Measurements from ENCODE around the gene VEGFD. TPM values are rescaled to one million over a fixed set of nuclear protein-coding genes. Genes with fewer than 3 reads are reported as not detected.

Gene VEGFD
- total RNA-seq, 1 donor from 2014 or later = 0.56 TPM

DNA sequence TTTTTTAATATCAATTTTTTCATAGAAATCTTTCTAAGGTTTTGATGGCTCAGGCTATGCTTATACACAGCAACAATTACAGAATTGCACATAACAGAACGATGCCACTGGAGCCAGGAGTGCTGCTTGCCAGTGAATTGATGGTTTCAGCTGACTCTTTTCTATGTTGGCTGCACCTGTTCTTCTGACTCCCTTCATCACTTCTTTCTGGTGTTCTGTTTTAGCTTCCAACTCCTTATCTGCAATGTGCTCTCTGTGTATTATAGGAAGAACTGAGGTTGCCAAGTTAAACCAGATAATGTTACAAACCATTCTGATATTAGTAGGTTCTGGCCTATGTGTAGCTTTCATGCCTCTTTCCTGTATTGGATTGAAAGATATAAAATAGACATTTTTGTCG, 11.6 kb upstream of the VEGFD start:
- no peak overlapping the region for H3K4me3 Mint-ChIP-seq (ENCODE audit: unreplicated experiment)
- no peaks in the 10 kb centered on the region for H3K4me1 Mint-ChIP-seq (ENCODE audit: unreplicated experiment)
- no peaks in the 10 kb centered on the region for H3K9me3 Mint-ChIP-seq (ENCODE audit: unreplicated experiment)
- H3K36me3 Mint-ChIP-seq (ENCODE audit: low read depth, unreplicated experiment) = peaks cover 4% of the 10 kb centered on the region
- H3K27me3 Mint-ChIP-seq (ENCODE audit: unreplicated experiment) = peaks cover 3% of the 10 kb centered on the region
- H3K27ac Mint-ChIP-seq (ENCODE audit: unreplicated experiment) = no peak overlapping the region
- TF ChIP-seq, protein P1, sequence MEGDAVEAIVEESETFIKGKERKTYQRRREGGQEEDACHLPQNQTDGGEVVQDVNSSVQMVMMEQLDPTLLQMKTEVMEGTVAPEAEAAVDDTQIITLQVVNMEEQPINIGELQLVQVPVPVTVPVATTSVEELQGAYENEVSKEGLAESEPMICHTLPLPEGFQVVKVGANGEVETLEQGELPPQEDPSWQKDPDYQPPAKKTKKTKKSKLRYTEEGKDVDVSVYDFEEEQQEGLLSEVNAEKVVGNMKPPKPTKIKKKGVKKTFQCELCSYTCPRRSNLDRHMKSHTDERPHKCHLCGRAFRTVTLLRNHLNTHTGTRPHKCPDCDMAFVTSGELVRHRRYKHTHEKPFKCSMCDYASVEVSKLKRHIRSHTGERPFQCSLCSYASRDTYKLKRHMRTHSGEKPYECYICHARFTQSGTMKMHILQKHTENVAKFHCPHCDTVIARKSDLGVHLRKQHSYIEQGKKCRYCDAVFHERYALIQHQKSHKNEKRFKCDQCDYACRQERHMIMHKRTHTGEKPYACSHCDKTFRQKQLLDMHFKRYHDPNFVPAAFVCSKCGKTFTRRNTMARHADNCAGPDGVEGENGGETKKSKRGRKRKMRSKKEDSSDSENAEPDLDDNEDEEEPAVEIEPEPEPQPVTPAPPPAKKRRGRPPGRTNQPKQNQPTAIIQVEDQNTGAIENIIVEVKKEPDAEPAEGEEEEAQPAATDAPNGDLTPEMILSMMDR (IDR thresholded peaks at IDR 0.05; ENCODE audit: unreplicated experiment) = no peak
- DNase-seq (ENCODE audit: low spot score) = no peak

DNA sequence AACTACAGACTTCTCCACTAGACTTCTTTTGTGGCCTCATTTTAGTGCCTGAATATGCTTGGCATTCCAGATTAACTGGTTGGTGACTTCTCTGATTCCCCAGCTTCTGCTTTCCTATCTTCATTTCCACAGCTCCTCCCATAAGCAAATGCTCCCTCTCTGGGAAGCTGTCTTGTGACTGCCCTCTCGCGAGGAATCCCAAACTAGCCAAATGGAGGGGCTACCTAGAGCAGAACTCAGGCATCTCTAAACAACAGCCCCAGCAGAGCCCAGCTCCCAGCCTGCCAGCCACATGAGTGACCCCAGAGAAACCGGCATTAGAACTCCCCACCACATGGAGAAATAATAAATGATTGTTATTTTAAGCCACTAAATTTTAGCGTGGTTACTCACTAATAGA, 7.6 kb upstream of the VEGFD start:
- no peaks in the 10 kb centered on the region for H3K4me1 Mint-ChIP-seq (ENCODE audit: unreplicated experiment)
- peaks cover 4% of the 10 kb centered on the region for H3K36me3 Mint-ChIP-seq (ENCODE audit: low read depth, unreplicated experiment)
- no peak overlapping the region for H3K4me3 Mint-ChIP-seq (ENCODE audit: unreplicated experiment)
- no peak for DNase-seq (ENCODE audit: low spot score)
- TF ChIP-seq, protein P1 (IDR thresholded peaks at IDR 0.05; ENCODE audit: unreplicated experiment) = no peak
- no peaks in the 10 kb centered on the region for H3K9me3 Mint-ChIP-seq (ENCODE audit: unreplicated experiment)
- H3K27me3 Mint-ChIP-seq (ENCODE audit: unreplicated experiment) = no peaks in the 10 kb centered on the region
- no peak overlapping the region for H3K27ac Mint-ChIP-seq (ENCODE audit: unreplicated experiment)

DNA sequence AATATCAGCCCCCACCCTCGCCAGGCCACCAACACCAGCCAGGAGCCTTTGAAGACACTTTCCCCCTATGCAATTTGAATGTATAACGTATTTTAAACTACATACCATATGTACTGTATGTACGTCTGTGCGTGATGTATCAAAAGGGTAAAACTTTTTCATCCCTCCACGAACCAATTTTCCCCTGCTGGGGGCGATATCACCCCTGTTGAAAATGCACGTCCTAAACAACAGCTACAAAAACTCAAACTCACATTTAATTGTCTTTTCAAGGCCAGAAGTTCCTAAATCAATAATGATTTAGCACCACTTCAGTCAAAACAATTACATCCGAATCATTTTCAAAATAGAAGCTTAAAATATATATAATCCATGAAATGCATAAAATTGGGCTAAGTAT, 1.4 kb downstream of the VEGFD start:
- TF ChIP-seq, protein P1 (IDR thresholded peaks at IDR 0.05; ENCODE audit: unreplicated experiment) = no peak
- peaks cover 9% of the 10 kb centered on the region for H3K4me1 Mint-ChIP-seq (ENCODE audit: unreplicated experiment)

DNA sequence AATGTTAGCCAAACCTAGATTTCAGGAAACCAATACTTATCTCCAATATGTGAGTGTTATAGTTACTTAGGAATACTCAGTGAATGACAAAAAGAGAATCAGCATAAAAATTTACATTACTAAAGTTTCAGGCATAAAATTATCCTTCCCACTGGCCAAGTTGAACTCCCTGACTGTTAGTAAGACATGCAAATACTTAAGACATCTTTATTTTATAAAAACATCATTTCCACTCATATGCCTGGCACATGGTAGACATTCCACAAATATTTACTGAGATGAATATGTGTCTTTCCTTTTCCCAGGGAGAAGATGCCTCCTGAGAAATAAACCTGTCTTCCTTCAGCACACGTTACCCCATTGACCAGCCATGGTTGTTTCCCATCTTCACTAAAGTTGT, 7.3 kb downstream of the VEGFD start:
- Mint-ChIP-seq H3K27ac (ENCODE audit: unreplicated experiment) (no peak overlapping the region), H3K9me3 (ENCODE audit: unreplicated experiment) (no peaks in the 10 kb centered on the region), H3K36me3 (ENCODE audit: low read depth, unreplicated experiment) (peaks cover 7% of the 10 kb centered on the region), H3K4me3 (ENCODE audit: unreplicated experiment) (no peak overlapping the region), H3K4me1 (ENCODE audit: unreplicated experiment) (peaks cover 13% of the 10 kb centered on the region), H3K27me3 (ENCODE audit: unreplicated experiment) (no peaks in the 10 kb centered on the region)
- TF ChIP-seq, protein P1 (IDR thresholded peaks at IDR 0.05; ENCODE audit: unreplicated experiment) = no peak
- DNase-seq (ENCODE audit: low spot score) = no peak

More for the DNA sequence above, 1.4 kb downstream of the VEGFD start:
- H3K27ac Mint-ChIP-seq (ENCODE audit: unreplicated experiment) = no peak overlapping the region
- no peaks in the 10 kb centered on the region for H3K9me3 Mint-ChIP-seq (ENCODE audit: unreplicated experiment)
- peaks cover 4% of the 10 kb centered on the region for H3K36me3 Mint-ChIP-seq (ENCODE audit: low read depth, unreplicated experiment)
- peak; percentile 4 for DNase-seq (ENCODE audit: low spot score)
- H3K27me3 Mint-ChIP-seq (ENCODE audit: unreplicated experiment) = no peaks in the 10 kb centered on the region
- H3K4me3 Mint-ChIP-seq (ENCODE audit: unreplicated experiment) = no peak overlapping the region

DNA sequence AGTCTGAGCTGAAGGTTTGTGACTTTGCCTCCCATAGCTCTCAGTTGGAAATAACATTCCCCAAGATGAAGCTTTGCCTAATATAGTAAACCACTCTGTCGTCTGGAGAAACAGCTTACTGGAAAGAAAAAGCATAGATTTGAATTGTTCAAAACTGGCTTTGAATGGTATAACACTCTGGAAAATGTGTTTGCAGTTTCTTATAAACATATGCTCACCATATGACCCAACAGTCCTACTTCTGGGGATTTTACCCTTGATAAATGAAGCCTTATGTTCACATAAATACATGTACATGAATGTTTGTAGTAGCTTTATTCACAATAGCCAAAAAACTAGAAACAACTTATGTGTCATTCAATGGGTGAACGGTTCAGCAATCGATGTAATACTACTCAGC, 10.2 kb downstream of the VEGFD start:
- Mint-ChIP-seq H3K27ac (ENCODE audit: unreplicated experiment) (no peak overlapping the region), H3K9me3 (ENCODE audit: unreplicated experiment) (no peaks in the 10 kb centered on the region), H3K4me1 (ENCODE audit: unreplicated experiment) (peaks cover 7% of the 10 kb centered on the region), H3K36me3 (ENCODE audit: low read depth, unreplicated experiment) (peaks cover 7% of the 10 kb centered on the region), H3K4me3 (ENCODE audit: unreplicated experiment) (no peak overlapping the region), H3K27me3 (ENCODE audit: unreplicated experiment) (no peaks in the 10 kb centered on the region)
- TF ChIP-seq, protein P1 (IDR thresholded peaks at IDR 0.05; ENCODE audit: unreplicated experiment) = no peak
- no peak for DNase-seq (ENCODE audit: low spot score)
